ENCODE measurements around the gene STARD13.

STARD13 gene

DNA sequence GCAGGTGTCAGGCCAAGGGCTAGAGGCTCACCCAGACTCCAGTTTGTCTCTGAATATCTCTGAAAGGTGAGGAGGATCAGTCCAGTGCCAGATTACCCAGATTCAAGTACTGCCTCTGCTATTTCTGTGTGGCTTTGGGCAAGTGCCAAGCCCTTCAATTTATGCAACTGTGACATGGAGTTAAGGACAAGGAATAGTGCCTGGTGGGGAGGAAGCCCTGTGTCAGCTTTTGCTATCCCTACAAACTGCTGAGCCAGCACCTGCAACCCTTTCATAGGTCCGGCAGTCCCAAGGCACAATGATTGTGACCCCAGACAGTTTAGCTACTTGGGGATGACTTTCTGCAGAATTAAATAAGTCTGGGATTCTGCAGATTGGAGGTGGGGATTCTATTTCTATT is 146.4 kb downstream of the STARD13 start:
- DNase-seq, result no peak

DNA sequence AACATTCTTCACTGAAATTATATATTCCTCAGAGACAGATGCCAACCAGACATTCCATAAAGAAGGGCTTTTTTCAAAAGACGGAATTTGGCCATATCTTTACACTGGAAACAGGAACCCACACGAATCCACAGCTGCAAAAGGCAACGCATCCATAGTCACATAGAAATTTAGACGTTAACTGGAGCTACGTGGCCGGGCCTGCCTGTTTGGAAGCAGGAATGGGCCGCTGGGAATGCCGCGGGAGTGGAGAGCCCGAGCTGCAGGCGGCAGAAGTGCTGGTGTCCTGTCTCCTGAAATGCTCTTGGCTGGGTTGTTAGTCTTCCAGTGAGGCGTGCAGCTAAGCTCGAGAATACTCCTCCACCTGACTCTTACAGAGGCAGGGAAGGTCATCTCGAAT is 147.1 kb downstream of the STARD13 start:
- DNase-seq, result no peak

DNA sequence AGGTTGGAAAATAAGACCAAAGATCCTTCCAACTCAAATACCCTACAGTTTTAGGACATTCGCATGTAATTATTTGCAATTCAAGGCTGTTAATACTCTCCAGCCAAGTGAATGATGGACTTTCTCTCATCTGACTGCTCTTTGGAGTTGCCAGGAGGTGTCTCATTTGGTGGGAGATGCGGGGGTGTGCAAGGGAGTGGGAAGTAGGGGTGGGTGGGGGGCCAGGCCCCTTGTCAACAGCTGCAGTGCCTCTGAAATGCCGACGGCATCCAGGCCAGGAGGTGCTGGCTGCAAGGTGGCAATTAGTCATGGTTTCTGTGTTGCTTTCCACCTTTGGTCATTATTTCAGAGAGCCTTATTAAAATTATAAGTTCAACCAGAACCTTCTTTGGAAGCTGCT is 147.8 kb downstream of the STARD13 start:
- DNase-seq, result no peak

DNA sequence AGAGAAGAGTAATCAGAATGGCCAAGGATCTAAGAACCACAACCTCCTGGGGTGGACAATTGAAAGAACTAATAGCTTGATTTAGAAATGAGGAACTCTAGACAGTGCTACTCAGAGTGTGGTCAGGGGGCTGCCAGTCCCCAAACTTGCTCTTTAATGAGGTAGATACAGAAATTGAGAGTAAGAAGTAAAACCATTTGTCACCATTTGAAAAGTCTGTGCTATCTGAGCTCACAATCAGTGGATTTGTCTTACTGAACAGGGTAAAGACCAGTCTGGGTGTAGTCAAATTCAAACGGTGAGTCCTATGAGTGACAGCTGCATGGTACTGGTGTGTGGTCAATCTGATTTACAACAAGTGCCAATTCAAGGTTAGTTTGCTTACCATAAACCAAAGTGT is 150.5 kb downstream of the STARD13 start:
- DNase-seq, result no peak

DNA sequence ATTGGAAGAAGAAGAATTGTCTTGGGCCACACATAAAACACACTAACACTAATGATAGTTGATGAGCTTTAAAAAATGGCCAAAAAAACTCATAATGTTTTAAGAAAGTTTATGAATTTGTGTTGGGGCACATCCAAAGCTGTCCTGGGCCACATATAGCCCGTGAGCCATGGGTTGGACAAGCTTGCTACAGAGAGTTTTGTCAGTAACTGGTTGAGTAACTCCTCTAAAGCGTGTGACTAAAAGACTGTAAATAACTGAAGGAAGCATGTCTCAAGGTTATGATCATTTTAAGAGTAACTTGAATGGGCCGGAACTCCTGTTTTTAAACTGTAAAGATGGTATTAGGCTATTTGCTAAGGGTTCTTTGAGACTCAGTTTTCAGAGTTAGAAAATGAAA is 151.3 kb downstream of the STARD13 start:
- DNase-seq, result no peak

DNA sequence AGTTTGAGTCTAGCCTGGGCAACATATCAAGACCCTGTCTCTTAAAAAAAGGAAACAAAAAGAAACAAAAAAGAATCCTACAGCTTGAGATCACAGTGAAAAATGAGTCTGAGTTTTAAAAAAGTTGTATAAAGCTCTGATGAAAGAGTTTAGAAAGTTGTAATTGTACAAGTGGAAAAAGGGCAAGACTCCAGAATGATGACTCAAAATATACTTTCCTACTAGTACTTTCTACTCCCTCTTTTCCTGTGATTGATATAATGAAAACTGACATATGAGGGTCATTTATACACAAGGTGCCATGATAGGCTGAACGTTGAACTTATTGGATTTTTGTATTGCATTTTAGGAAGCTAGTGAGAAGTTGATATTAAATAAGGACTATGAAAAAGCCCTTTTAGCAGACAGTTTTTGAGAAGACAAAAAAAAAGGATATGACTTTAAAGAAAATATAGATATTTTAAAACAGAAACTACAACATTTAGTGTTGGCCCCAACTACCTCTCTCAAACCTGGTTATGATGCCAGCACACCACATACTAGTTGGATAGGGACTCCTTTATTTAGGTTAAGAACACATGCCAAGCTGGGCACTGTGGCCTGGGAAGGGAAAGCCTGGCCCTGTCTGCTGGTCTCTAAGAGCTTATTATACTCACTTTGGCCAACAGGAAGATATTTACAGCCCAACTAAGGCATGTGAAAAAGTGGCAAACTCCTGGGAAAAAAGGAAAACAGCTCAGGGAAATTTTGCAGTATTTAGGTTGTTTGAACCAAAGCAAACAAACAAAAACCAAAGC is 152.7 kb downstream of the STARD13 start:
- DNase-seq, result no peak

DNA sequence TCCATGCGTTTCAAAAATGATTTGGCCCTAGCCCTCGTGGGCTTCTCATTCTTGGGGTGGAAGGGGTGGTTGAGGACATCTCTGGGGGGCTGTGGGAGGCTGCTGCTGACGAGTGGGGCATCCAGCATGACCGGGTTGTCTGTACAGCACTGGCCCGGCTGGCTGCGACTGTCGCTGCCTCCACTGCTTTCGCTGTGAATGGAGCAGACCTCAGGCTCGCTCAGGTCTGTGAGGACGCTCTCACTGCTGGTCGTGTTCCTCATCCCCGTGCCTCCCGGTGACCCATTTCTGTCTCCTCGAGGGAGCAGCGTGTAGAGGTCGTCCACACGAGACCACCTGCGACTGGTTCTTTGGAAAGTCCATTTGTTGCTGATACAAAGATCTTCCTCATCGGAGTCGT is 155.7 kb downstream of the STARD13 start:
- no peak for DNase-seq

DNA sequence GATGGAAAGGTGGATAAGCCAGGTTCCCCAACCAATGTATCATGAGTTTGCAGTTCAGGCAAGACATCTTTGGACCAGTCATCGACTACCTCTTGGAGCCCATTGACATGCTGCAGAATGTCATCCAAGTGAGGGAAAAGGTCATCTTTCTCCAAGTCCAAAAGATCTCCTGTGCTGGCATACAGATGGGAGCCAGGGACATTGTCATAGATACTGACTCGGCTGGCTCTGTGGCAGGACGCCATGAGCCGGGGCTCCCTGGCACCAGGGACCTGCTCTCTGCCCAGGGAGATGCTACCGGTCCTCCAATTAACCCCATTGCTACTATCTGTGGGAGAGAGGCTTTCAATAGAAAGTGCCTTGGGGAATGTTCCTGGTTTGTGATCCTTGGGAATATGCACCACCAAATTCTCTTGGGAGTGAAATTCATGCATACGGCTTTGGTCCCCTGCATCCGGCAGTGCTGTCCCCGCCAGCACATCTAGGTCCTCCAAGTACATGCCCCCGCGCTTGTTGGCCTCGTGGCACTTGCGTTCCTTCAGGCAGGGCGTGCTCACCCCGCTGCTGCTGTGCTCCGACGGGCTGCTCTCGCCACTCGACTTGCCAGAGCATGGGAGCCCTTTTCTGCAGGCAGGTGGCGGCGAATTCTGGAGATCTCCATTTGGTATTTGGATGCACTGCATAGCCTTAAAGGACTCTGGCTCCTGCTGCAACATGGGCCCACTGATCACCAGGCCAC is 156.3 kb downstream of the STARD13 start:
- DNase-seq, result no peak

DNA sequence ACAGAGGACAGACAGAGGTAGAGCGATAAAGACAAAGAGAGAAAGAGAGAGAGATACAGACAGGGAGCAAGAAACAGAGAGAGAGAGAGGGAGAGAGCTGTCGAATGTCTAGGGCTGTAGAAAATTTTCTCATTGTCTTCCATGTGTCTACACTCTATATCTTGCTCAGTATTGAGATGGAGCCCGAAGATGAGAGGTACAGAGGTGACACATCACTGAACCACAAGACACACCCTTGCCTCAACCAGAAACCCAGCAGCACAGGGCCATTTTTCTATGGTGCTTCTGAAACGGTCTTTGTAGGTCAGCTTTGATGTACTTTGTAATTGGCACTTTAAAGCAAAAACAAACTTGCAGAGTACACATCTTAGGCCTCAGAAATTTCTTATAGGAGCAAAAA is 157.4 kb downstream of the STARD13 start:
- no peak for DNase-seq

DNA sequence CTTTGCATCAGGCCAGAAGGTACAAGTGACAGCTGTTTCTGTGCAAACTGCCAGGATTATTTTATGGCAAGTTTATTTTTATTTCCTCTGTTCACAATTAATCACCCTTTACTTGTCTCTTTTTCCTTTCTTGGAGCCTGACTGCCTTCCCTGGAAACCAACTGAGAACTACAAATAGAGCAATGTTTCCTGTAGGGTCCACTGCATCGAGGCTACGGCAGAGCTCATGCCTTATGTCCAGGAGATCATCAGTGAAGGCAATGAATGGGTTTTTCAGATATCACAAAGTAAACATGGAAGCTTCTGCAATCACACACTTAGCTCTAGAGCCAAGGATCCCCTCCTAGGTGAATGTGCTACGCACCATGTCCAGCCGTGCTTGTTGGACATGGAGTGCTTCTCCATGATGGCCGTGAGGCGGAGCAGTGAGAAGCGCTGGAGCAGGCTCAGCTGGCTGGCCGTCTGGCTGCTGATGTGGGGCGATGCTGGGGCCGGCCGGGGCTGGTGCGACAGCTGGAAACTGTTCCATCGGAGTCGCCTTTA is 158.5 kb downstream of the STARD13 start:
- no peak for DNase-seq

DNA sequence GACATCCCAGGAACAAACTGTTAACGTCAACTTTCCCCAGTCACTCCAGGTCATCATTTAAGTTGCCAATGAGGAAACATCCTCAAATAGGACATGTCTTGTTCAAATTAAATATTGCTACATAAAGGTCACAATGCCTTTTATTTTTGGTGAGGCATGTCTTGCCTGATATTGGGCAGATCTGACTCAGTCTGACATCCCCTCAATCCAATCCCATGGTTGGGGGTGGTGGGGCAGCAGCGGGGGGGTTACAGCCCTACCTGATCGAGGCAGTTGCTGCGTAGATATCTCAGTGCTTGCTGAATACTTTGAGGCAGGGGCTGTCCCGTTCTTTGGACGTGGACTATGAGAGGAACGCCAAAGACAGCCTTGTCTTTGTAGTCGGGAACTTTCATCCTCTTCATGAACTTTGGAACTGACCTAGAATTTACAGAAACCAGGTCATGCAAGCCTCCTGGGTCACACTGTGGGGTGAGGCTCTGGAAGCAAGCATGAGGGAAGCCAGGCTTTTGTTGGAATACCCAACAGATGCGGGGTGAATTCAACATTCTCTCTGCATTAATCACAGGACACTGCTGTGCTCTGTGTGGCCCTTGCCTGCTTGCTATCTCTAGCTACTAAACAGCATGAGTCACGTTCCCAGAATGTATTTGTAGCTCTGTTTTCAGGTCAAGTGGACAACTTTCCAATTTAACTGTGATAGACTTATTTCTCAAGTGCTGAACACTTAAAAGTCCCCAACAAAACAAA is 159.6 kb downstream of the STARD13 start:
- DNase-seq, result no peak

DNA sequence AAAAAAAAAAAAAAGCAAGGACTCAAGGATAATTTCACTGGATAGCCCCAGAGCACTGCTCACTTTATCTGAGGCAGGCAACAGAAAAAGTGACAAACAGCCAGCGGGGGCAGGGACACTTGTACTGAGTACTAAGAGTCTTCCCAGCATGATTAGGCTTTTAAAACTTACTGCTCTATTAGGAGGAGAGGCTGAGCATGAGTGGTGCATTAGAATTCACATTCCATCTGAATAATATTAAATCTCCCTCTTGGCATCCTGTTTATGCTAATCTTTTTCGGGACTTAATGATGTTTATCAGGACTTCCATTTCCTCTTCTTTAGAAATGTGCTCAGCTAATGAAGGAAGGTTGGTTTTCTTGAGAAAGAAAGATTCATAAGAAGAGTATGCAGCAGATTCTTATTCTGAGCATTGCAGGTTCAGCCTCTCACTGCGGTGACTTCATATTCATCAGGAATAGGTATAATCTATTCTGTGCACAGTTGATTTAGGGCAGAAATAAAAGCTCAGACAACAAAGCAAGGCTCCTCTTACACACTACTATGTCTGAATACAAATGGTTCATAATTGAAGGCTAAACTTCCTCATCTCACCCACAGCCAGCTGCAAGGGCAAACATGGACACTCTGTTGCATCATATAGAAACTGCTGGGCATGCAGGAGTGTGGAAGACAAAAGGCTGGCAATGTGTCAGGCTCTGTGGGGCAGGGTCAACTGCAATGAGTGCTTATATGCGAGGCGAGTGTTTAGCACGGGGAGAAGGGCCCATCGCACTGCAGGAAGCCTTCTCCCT is 162.3 kb downstream of the STARD13 start:
- no peak for DNase-seq

DNA sequence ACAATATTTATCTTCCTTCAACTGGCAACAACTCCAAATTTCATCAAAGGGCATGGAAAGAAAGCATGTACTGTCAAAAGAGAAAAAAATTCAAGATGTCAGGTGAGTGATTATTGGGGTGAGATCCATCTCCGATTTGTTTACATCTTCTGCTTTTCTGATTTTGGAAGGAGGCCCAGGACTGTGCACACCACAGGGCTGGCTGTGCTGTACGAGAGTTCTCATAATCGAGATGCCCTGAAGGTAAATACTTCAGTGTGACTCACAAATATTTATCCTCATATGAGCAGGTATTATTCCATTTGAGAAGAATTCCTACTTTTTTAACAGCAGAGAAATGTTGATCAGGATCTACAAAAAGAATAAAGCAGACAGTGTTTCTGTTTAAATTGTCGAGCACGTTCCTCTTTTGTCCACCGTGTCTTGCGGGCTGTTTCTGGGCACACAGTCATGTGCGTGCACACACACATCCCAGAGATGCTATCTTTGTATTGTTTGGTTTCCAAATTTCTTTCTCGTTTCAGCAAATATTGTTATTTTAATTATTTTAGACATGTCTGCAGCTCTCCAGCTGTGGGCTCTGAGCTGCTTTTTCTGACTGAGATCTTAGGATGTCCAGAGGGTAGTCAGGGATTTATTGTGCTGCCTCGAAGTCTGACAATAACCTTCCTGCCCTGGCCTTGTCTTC is 165.6 kb downstream of the STARD13 start:
- DNase-seq, result no peak

DNA sequence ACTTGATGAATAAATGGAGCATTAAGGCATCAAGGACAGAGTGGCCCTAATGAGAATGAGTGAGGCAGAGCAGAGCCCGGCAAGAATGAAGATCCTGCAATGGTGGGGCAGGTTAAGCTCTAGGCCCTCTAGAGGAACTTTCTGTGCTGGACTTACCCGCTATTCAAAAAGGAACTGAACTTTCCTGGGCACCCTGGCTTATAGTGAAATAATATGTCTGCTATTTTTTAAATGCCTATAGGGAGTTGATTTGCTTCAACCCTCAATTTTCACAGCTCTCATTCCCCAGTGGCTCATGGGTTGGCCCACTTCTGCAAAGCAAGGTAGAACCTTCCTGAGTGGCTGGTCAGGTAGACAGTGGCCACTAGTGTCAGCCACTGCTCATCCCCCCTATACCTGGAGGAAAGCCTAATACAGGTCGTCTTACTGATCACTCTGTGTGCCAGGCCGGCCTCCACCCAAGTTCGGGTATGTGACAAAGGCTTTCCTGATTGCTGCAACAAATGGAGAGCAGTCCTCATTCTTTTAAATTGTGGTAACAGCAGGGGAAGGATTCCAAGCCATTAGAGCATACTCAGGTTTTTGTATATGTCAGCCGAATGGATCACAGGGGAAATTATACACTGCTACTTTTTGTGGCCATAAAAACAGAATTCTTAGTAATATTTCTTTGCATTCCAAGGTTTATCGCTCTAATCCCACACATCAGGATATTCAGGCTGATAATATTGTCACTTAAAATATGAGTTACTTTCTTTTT is 166.4 kb downstream of the STARD13 start:
- DNase-seq, result no peak

DNA sequence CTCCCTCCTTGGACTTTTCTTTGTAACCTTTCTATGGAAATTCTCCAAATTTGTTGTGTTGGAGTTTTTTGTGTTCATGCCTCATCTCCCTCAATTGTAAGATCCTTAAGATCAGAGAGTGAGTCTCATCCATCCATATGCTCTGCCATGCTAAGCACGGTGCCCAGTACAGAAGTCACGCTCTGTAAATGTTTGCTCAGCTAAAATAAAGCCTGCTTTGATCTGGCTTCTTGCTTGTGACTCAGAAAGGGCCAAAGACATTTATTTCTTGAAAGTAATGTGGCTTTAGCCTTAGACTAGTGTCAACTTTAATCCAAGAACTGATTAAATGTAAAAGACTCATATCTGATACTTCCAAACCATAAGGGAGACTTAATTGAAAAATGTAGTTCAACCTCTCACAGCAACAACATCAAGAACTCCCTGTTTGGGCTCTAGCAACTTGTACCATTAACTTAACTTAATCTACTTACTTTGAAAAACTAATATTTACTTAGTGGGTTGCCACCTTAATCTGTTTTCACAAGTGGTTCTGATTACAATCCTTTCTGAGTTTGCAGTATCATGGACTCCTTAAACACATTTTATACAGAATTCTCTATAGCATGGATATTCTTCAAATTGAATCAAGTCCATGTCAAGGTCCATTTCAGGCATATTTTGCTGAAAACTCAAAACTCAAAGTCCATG is 169.1 kb downstream of the STARD13 start:
- no peak for DNase-seq

DNA sequence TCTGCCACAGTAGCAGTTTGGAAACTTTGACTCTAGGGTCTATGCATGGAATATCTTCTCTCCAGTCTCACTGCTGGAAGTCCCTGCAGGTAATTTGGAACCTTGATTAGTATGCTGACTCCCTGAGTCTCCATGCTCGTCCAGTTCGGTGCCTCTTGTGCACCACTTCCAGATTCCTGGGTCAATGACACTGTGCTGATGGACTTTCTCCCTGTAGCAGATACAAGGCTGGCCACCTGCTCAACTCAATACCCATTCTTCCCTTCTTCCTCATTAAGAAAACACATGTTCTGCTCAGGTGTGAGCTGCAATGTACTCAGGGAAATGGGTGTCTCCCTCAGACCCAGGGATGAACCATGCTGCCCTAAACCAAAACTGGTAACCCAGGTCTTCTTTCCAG is 170.3 kb downstream of the STARD13 start:
- no peak for DNase-seq

DNA sequence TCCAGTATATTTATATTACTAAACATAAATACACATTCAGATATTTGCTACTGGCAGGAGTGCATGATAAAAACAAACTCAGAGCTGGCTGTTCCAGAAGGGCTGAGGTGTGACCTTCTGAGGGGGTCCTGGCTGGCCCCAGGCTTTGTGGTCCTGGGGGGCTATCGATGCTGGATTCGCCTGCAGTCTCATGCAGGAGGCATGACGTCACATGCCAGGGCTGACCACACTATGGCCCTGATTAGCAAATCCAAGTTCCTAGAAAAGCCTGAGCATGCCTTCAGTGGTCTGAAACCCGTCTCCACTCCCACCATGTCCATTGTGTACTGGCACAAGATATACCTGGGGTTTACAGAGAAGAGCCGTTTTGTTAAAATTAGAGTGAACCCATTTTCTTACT is 171.4 kb downstream of the STARD13 start:
- no peak for DNase-seq

DNA sequence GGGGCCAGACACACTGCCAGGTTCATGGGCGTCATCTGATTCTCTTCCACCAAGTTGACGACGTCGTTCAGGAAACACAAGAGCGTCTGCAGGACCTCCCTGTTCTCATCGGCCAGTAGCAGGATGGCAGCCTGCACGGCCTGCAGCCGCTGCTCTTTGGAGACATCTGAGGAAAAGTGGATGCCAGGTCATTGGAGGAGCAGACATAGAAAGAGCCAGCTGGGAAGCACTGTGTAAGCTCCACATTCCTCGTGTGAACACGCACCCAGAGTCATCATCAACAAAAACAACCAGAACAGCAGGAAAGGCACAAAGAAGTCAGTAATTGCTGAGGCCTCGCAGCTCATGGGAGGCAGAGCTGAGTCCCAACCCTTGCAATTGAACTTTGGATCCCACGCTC is 172.8 kb downstream of the STARD13 start:
- no peak for DNase-seq

DNA sequence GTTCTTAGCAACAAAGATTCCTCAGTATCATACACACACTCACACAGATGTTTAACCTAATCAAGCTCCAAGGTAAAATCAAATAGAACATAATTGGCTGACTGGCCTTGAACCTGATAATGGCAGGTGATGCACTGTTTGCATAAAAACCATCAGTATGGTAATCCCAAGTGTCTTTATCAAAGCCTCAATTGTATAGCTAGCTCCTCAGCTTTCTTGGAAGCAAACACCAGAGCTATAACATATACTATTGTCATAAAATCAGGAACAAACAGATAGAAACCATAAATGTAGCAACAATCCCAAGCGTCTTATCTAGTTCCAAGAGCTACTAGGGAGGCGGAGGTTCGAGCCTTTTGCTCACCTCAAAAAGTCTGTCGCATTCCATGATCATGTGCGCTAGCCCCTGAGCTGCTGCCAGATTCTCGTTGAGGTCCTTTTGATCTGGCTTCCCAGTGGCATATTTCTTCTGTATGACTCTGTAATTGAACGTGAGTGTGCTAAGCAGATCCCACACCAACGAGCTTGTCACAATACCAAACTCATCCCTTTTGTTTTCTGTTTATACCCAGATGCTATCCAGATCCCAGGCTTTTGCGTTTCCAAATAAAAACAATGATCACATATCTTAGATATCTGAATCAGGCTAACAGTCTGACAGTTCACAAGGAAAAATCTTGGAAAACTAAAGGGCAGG is 174.0 kb downstream of the STARD13 start:
- DNase-seq, result no peak

Data from NK-92 treated with Interleukin-12 subunit alpha and Interleukin-12 subunit beta, amount 100 ng/mL, for 24 hours (cell line).